Measurements from ENCODE around the gene FRY.

GRCh38 chr13:32011971-32012370, 19.6 kb upstream of the FRY start:
- TF ChIP-seq CTCF (IDR thresholded peaks at IDR 0.05) (no peak), POLR2A (IDR thresholded peaks at IDR 0.05) (no peak), POLR2AphosphoS5 (IDR thresholded peaks at IDR 0.05) (no peak)
